Ovary (tissue), 3 donors: ENCODE data around the gene PRKAR2A.

ENCODE experiments used
- EP300 ChIP-seq: sonication (generic); formaldehyde crosslinking; IDR thresholded peaks from one replicate; pipeline ENCODE4 v1.6.1; 2017; ENCODE audit warnings: antibody characterized with exemption
- TF ChIP-seq, protein P1 (sequence below), 3 donors: fragments of 450-650 bp in 2 of 3; fragments of 200-600 bp in 1 of 3; IDR thresholded peaks; one replicate each; pipeline versions ENCODE4 v1.5.1 to v1.8.0; 2016 to 2022; ENCODE audit warnings: antibody characterized with exemption in 3 of 3, mild to moderate bottlenecking in 1 of 3
- donor health status: DM: no; HTN: no; CAD: no.

- TF ChIP-seq, protein P1, sequence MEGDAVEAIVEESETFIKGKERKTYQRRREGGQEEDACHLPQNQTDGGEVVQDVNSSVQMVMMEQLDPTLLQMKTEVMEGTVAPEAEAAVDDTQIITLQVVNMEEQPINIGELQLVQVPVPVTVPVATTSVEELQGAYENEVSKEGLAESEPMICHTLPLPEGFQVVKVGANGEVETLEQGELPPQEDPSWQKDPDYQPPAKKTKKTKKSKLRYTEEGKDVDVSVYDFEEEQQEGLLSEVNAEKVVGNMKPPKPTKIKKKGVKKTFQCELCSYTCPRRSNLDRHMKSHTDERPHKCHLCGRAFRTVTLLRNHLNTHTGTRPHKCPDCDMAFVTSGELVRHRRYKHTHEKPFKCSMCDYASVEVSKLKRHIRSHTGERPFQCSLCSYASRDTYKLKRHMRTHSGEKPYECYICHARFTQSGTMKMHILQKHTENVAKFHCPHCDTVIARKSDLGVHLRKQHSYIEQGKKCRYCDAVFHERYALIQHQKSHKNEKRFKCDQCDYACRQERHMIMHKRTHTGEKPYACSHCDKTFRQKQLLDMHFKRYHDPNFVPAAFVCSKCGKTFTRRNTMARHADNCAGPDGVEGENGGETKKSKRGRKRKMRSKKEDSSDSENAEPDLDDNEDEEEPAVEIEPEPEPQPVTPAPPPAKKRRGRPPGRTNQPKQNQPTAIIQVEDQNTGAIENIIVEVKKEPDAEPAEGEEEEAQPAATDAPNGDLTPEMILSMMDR (IDR thresholded peaks at IDR 0.05): no peak
- no peak for TF ChIP-seq EP300
These were observed 4.5 kb upstream of the PRKAR2A start for GRCh38 chr3:48852151-48852550.
